ENCODE results near the gene KHDRBS2. TPM values are rescaled to one million over a fixed set of nuclear protein-coding genes. Genes with fewer than 3 reads are reported as not detected.

The KHDRBS2 gene
- total RNA-seq, 2 experiments from 2014 or later: not detected

DNA sequence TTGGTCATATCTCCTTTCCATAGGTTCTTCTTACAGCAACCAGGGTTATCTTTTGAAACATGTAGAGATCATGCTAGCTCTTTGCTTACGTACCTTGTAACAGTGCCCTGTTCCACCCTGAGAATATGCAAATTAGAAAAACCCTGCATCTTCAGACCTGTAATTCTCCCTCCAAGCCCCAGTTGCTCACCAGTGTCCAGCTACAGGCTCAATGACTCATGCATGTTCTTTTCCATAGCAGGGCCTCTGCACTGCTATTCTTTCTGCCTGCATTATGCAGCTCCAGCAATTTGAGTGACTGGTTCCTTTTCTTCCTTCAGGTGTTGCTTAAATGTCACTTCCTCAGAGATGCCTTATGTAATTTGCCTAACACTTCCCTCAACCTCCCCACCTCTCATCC lies 636.2 kb downstream of the KHDRBS2 start:
- POLR2A ChIA-PET: no interaction called here
- TF ChIP-seq, protein P1, sequence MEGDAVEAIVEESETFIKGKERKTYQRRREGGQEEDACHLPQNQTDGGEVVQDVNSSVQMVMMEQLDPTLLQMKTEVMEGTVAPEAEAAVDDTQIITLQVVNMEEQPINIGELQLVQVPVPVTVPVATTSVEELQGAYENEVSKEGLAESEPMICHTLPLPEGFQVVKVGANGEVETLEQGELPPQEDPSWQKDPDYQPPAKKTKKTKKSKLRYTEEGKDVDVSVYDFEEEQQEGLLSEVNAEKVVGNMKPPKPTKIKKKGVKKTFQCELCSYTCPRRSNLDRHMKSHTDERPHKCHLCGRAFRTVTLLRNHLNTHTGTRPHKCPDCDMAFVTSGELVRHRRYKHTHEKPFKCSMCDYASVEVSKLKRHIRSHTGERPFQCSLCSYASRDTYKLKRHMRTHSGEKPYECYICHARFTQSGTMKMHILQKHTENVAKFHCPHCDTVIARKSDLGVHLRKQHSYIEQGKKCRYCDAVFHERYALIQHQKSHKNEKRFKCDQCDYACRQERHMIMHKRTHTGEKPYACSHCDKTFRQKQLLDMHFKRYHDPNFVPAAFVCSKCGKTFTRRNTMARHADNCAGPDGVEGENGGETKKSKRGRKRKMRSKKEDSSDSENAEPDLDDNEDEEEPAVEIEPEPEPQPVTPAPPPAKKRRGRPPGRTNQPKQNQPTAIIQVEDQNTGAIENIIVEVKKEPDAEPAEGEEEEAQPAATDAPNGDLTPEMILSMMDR (IDR thresholded peaks at IDR 0.05): no peak
- no peak for ATAC-seq
- intact Hi-C loops (cut with micrococcal nuclease): no loop called here
- no peak for DNase-seq
- no peaks in the 10 kb centered on the region for H3K4me1 Mint-ChIP-seq (ENCODE audit: low read depth)
- CTCF ChIA-PET: no interaction called here
- no peaks in the 10 kb centered on the region for H3K27me3 Mint-ChIP-seq
- H3K9me3 Mint-ChIP-seq: peaks cover 17% of the 10 kb centered on the region
- no peak overlapping the region for H3K27ac Mint-ChIP-seq
- no peaks in the 10 kb centered on the region for H3K36me3 Mint-ChIP-seq (ENCODE audit: low read depth)
- no peak overlapping the region for H3K4me3 Mint-ChIP-seq

DNA sequence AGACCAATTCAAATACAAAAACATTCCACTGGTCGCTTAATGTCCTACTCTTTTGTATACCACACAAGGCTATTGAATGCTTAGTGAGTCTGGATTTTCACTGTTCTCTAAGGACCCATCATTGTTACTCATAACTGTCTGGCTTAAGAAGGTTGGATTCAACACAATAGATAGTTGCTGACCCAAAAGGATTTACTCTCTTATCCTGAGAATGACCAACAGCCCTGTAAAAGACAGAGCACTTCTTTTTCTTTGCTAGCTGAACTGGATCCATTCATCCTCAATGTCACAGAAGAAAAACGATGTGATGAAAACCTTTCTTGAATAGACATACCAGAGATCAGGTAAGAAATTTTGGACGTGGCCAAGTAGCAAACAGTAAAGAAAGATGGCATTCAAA lies 645.6 kb downstream of the KHDRBS2 start:
- ATAC-seq: no peak
- H3K27ac Mint-ChIP-seq: no peak overlapping the region

More for the DNA sequence above, 645.6 kb downstream of the KHDRBS2 start:
- CTCF ChIA-PET: no interaction called here
- no peaks in the 10 kb centered on the region for H3K36me3 Mint-ChIP-seq (ENCODE audit: low read depth)
- peaks cover 11% of the 10 kb centered on the region for H3K9me3 Mint-ChIP-seq
- intact Hi-C loops (cut with micrococcal nuclease): no loop called here
- H3K4me3 Mint-ChIP-seq: no peak overlapping the region
- H3K27me3 Mint-ChIP-seq: no peaks in the 10 kb centered on the region
- TF ChIP-seq, protein P1 (IDR thresholded peaks at IDR 0.05): no peak
- POLR2A ChIA-PET: no interaction called here
- DNase-seq: no peak
- H3K4me1 Mint-ChIP-seq (ENCODE audit: low read depth): no peaks in the 10 kb centered on the region
